Breast epithelium (tissue), 4 donors: ENCODE data around the gene CTTN. TPM values are rescaled to one million over a fixed set of nuclear protein-coding genes. Genes with fewer than 3 reads are reported as not detected.

Source experiments
- DNase-seq, 2 donors: peaks; one replicate each; pipeline ENCODE4 v3.0.0-alpha.2; 2019; ENCODE audit warnings: low spot score in 2 of 2
- H3K27ac ChIP-seq, 2 donors: fragments of 200-600 bp; sonication (generic) in 1 of 2; one replicate each; pipeline ENCODE4 v1.5.1; 2016 to 2019; ENCODE audit warnings: mild to moderate bottlenecking in 1 of 2
- H3K27me3 ChIP-seq, 2 donors: fragments of 200-600 bp; sonication (generic) in 1 of 2; one replicate each; pipeline versions ENCODE4 v1.5.1 to v1.6.0; 2017 to 2019; ENCODE audit warnings: control low read depth in 1 of 2, mild to moderate bottlenecking in 1 of 2
- H3K36me3 ChIP-seq: fragments of 200-600 bp; one replicate; pipeline ENCODE4 v1.5.1; 2019
- H3K4me1 ChIP-seq, 2 donors: fragments of 200-600 bp; sonication (generic); one replicate each; pipeline ENCODE4 v1.5.1; 2016 to 2019; ENCODE audit warnings: control low read depth in 1 of 2
- H3K4me3 ChIP-seq, 3 donors: fragments of 200-600 bp; sonication (generic); 1 replicate in 2 of 3; 2 replicates in 1 of 3; pipeline ENCODE4 v1.5.1; 2016 to 2019; ENCODE audit warnings: mild to moderate bottlenecking in 3 of 3, moderate library complexity in 2 of 3
- H3K9me3 ChIP-seq, 2 donors: fragments of 200-600 bp; sonication (generic) in 1 of 2; one replicate each; pipeline ENCODE4 v1.5.1; 2016 to 2019; ENCODE audit warnings: control low read depth in 1 of 2
- CTCF ChIP-seq, 3 donors: fragments of 450-650 bp; IDR thresholded peaks; one replicate each; pipeline ENCODE4 v1.5.1; 2016 to 2017; ENCODE audit warnings: antibody characterized with exemption in 3 of 3, mild to moderate bottlenecking in 3 of 3, moderate library complexity in 3 of 3
- POLR2A ChIP-seq: fragments of 450-650 bp; IDR thresholded peaks from one replicate; pipeline ENCODE4 v1.6.1; 2016; ENCODE audit warnings: antibody characterized with exemption, mild to moderate bottlenecking, moderate library complexity
- POLR2AphosphoS5 ChIP-seq, 3 donors: sonication (generic); formaldehyde crosslinking; IDR thresholded peaks; one replicate each; pipeline ENCODE4 v1.6.1; 2017; ENCODE audit warnings: antibody characterized with exemption in 3 of 3
- intact Hi-C: fragments of 100-400 bp; cut with DNase I; formaldehyde crosslinking; loops from one replicate; pipeline ENCODE4 v1.15.1; 2023; ENCODE audit warnings: low total_unique reads
- total RNA-seq, 3 donors: library from RNA; depleted of rRNA; stranded (reverse); fragments of >200 nt; gene quantifications; one replicate each; pipeline ENCODE4 v1.1.0, GENCODE V29; 2016

The CTTN gene
- total RNA-seq, 3 donors from 2014 or later = 283 to 306 (median 285) TPM

- H3K36me3 ChIP-seq = peaks cover 14% of the 10 kb centered on the region
- no peak overlapping the region for H3K4me3 ChIP-seq
- no peak overlapping the region for H3K27ac ChIP-seq
- no peaks in the 10 kb centered on the region for H3K9me3 ChIP-seq
- H3K4me1 ChIP-seq = no peaks in the 10 kb centered on the region
- intact Hi-C loops = no loop called here
- DNase-seq = no peak
- TF ChIP-seq POLR2A = no peak
- no peak for TF ChIP-seq CTCF (IDR thresholded peaks at IDR 0.05)
- no peak for TF ChIP-seq POLR2AphosphoS5 (IDR thresholded peaks at IDR 0.05)
- H3K27me3 ChIP-seq = no peaks in the 10 kb centered on the region
Observed at GRCh38 chr11:70432580-70432979, 34.3 kb downstream of the CTTN start.

GRCh38 chr11:70433038-70433437 lies 34.7 kb downstream of the CTTN start:
- no peaks in the 10 kb centered on the region for H3K4me1 ChIP-seq
- intact Hi-C loops = no loop called here
- no peak overlapping the region for H3K27ac ChIP-seq
- no peaks in the 10 kb centered on the region for H3K9me3 ChIP-seq
- peaks cover 14% of the 10 kb centered on the region for H3K36me3 ChIP-seq
- no peak for DNase-seq
- H3K4me3 ChIP-seq = no peak overlapping the region
- H3K27me3 ChIP-seq = no peaks in the 10 kb centered on the region
- TF ChIP-seq CTCF (IDR thresholded peaks at IDR 0.05) = no peak
- TF ChIP-seq POLR2AphosphoS5 (IDR thresholded peaks at IDR 0.05) = no peak
- no peak for TF ChIP-seq POLR2A

GRCh38 chr11:70433526-70433925 lies 35.2 kb downstream of the CTTN start:
- no peaks in the 10 kb centered on the region for H3K27me3 ChIP-seq
- H3K4me1 ChIP-seq = no peaks in the 10 kb centered on the region
- H3K36me3 ChIP-seq = peaks cover 14% of the 10 kb centered on the region
- H3K27ac ChIP-seq = no peak overlapping the region
- no peak for TF ChIP-seq CTCF (IDR thresholded peaks at IDR 0.05)
- TF ChIP-seq POLR2AphosphoS5 (IDR thresholded peaks at IDR 0.05) = no peak
- TF ChIP-seq POLR2A = no peak
- H3K9me3 ChIP-seq = no peaks in the 10 kb centered on the region
- intact Hi-C loops = no loop called here
- no peak for DNase-seq
- no peak overlapping the region for H3K4me3 ChIP-seq

GRCh38 chr11:70433966-70434812 lies 35.9 kb downstream of the CTTN start:
- no peaks in the 10 kb centered on the region for H3K4me1 ChIP-seq
- H3K27ac ChIP-seq = no peak overlapping the region
- DNase-seq = no peak
- H3K4me3 ChIP-seq = no peak overlapping the region
- intact Hi-C loops = no loop called here
- TF ChIP-seq POLR2AphosphoS5 (IDR thresholded peaks at IDR 0.05) (no peak), POLR2A (no peak), CTCF (IDR thresholded peaks at IDR 0.05) (no peak)
- peaks cover 14% of the 10 kb centered on the region for H3K36me3 ChIP-seq
- no peaks in the 10 kb centered on the region for H3K27me3 ChIP-seq
- H3K9me3 ChIP-seq = no peaks in the 10 kb centered on the region

GRCh38 chr11:70434813-70435278 lies 36.5 kb downstream of the CTTN start:
- Histone ChIP-seq H3K27me3 (no peaks in the 10 kb centered on the region), H3K4me3 (no peak overlapping the region), H3K9me3 (no peaks in the 10 kb centered on the region), H3K4me1 (no peaks in the 10 kb centered on the region), H3K27ac (no peak overlapping the region), H3K36me3 (peaks cover 14% of the 10 kb centered on the region)
- DNase-seq = no peak
- intact Hi-C loops = no loop called here
- no peak for TF ChIP-seq POLR2A
